RWPE1 (cell line): ENCODE measurements around the gene BCAT1.
"Not testable (repeated sequence)": the region's sequence is repeated elsewhere in the genome, so short reads cannot be mapped to it uniquely, and the experiment has no call there.

Experiments used
- CTCF ChIA-PET: fragments of 350-600 bp; sonication (Branson Sonifier 250); formaldehyde crosslinking; extraction: SDS; loops from one replicate; lab custom pipeline; 2021; lab: Yijun Ruan, JAX
- POLR2A ChIA-PET: fragments of 400-600 bp; formaldehyde crosslinking; extraction: SDS; loops from one replicate; lab custom pipeline; 2020; ENCODE audit warnings: antibody characterized with exemption; ENCODE audit not compliant: low non-redundant PET; lab: Yijun Ruan, JAX
- DNase-seq: peaks from one replicate; pipeline ENCODE4 v3.0.0; 2012; ENCODE audit warnings: low spot score
- H3K27ac ChIP-seq: fragments of 450-650 bp; 2 replicates; pipeline ENCODE4 v1.5.1; 2017
- CTCF ChIP-seq: fragments of 450-650 bp; conservative IDR thresholded peaks from 2 replicates; pipeline ENCODE4 v1.5.1; 2017; ENCODE audit warnings: low read depth, mild to moderate bottlenecking

BCAT1 gene

DNA sequence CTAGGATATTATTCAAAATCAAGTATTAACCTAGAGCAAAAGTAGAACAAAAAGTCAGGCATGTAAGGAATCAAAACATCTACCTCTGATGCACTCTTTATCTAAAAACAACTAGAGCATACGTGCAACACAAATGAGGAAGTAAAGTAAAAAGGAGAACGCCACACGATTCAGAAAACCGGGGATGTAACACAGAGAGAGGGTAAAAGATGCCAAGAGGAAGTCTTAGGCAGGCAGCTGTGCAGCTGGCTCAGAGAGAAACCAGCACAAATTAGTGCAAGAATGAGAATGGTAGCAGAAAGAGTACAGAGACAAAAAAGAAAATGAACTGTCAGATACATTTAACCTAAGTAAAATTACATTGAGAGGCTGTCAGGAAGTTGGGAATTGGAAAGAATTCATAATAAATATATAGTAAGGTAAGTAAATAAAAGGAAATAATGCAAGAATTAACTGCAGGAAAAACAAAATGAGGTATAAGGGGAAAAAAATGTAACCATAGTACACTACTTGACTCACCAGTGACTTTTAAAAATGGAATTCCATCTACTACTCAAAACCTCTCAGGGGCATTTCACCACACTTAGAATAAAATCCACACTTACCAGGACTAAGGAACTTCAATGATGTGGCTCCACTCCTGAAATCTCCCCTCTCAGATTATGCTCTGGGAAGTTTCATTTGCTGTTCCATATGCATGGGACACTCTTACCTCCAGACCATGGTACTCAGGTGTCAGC, 17.1 kb downstream of the BCAT1 start:
- ChIA-PET POLR2A (no interaction called here), CTCF (interaction anchor here (0.8 kb wide), 1 partner anchor 1917 kb away, joined by 3 read pairs; no protein-coding TSS in a partner anchor)
- H3K27ac ChIP-seq: no peak overlapping the region
- TF ChIP-seq CTCF: no peak
- DNase-seq: no peak

- DNase-seq: no peak
- H3K27ac ChIP-seq: no peak overlapping the region
- CTCF ChIA-PET: no interaction called here
- TF ChIP-seq CTCF: no peak
- POLR2A ChIA-PET: no interaction called here
These were observed 18.9 kb downstream of the BCAT1 start for GRCh38 chr12:24929953-24930352.

GRCh38 chr12:24928533-24929306, 20.2 kb downstream of the BCAT1 start:
- POLR2A ChIA-PET, CTCF ChIA-PET, H3K27ac ChIP-seq, DNase-seq: not testable (repeated sequence)

DNA sequence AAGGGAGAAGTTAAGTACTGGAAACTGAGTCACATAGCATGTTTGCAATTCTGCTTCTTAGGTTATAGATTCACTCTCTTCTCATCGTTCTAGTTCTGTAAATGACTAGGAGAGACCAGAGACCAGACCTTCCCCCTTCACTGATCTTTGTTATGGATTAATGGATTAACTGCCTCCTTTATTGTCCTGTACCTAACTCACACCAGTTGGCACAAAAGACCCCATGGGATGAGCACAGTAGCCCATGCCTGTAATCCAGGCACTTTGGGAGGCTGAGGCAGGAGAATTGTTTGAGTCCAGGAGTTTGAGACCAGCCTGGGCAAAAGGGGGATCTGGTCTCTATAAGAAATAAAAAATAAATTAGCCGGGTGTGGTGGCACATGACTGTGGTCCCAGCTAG, 20.8 kb downstream of the BCAT1 start:
- POLR2A ChIA-PET: no interaction called here
- no peak for DNase-seq
- TF ChIP-seq CTCF: no peak
- no peak overlapping the region for H3K27ac ChIP-seq
- CTCF ChIA-PET: no interaction called here

GRCh38 chr12:24926080-24926479, 22.8 kb downstream of the BCAT1 start:
- DNase-seq, H3K27ac ChIP-seq, CTCF ChIA-PET, POLR2A ChIA-PET: not testable (repeated sequence)

GRCh38 chr12:24922090-24922489, 26.8 kb downstream of the BCAT1 start:
- H3K27ac ChIP-seq: no peak overlapping the region
- TF ChIP-seq CTCF: no peak
- peak; percentile 51 for DNase-seq
- CTCF ChIA-PET: no interaction called here
- POLR2A ChIA-PET: no interaction called here

GRCh38 chr12:24921251-24922038, 27.5 kb downstream of the BCAT1 start:
- ChIA-PET POLR2A (no interaction called here), CTCF (no interaction called here)
- no peak for TF ChIP-seq CTCF
- DNase-seq: no peak
- no peak overlapping the region for H3K27ac ChIP-seq
